GM15510 (cell line): ENCODE data around the gene ADGRD1.

Source experiments
- POLR2A ChIP-seq: IDR thresholded peaks from 3 replicates; pipeline ENCODE4 v1.6.1; 2011; ENCODE audit warnings: borderline replicate concordance; ENCODE audit not compliant: insufficient read length; ENCODE audit errors: extremely low read depth

The ADGRD1 gene

GRCh38 chr12:131003036-131003715 lies 49.5 kb downstream of the ADGRD1 start:
- TF ChIP-seq POLR2A = no peak

GRCh38 chr12:131003716-131004045 lies 50.0 kb downstream of the ADGRD1 start:
- TF ChIP-seq POLR2A = no peak

GRCh38 chr12:131004166-131004565 lies 50.5 kb downstream of the ADGRD1 start:
- no peak for TF ChIP-seq POLR2A

- TF ChIP-seq POLR2A = no peak
Observed at GRCh38 chr12:131005161-131006035, 51.7 kb downstream of the ADGRD1 start.

GRCh38 chr12:131006036-131006735 lies 52.5 kb downstream of the ADGRD1 start:
- TF ChIP-seq POLR2A = no peak

- no peak for TF ChIP-seq POLR2A
Observed at GRCh38 chr12:131007031-131007739, 53.5 kb downstream of the ADGRD1 start.

- no peak for TF ChIP-seq POLR2A
Observed at GRCh38 chr12:131007740-131008117, 54.0 kb downstream of the ADGRD1 start.

GRCh38 chr12:131008131-131008912 lies 54.6 kb downstream of the ADGRD1 start:
- TF ChIP-seq POLR2A = no peak

- TF ChIP-seq POLR2A = no peak
Observed at GRCh38 chr12:131008913-131009270, 55.2 kb downstream of the ADGRD1 start.

GRCh38 chr12:131009595-131010395 lies 56.1 kb downstream of the ADGRD1 start:
- no peak for TF ChIP-seq POLR2A

GRCh38 chr12:131010396-131011131 lies 56.9 kb downstream of the ADGRD1 start:
- no peak for TF ChIP-seq POLR2A

- no peak for TF ChIP-seq POLR2A
Observed at GRCh38 chr12:131011165-131012079, 57.7 kb downstream of the ADGRD1 start.
